Measurements from ENCODE around the gene HMG20A.

Gene HMG20A

DNA sequence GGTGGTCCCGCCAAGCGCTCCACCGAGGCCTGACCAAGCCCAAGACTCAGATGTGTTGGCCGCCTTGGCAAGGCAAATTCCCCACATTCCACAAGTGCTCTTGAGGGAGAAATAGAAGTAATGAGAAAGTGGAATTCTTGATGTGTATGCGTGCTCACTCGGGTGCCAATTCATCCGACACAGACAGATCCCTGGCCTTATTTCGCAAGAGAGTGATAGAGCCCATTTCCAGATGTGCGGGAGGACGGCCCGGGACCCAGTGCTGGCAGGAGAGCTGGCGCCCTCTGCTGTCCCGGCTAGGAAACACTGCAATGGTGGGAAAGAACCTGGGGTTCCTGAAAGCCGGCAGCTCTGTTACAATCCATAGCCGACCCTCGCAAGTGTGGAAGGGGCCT, 76.0 kb downstream of the HMG20A start:
- Histone ChIP-seq H3K4me3 (ENCODE audit: low read length in 2 of 2) (no peak overlapping the region), H3K27me3 (ENCODE audit: control insufficient read depth in 3 of 3, insufficient read depth in 3 of 3, low read depth in 1 of 3, low read length in 3 of 3) (no peaks in the 10 kb centered on the region), H2BK5ac (ENCODE audit: low read length) (peak overlapping the region; percentile 88), H2AK5ac (ENCODE audit: low read depth, low read length) (no peak overlapping the region), H3K9me3 (replicated peaks in 1 of 2; ENCODE audit: control insufficient read depth in 2 of 2, insufficient read depth in 1 of 2, low read depth in 1 of 2, low read length in 2 of 2) (no peaks in the 10 kb centered on the region), H4K8ac (ENCODE audit: low read depth, low read length) (no peak overlapping the region), H2BK12ac (ENCODE audit: low read length) (no peak overlapping the region), H3K79me1 (ENCODE audit: low read depth, low read length) (no peaks in the 10 kb centered on the region), H3K4ac (ENCODE audit: low read length) (no peak overlapping the region), H2AFZ (ENCODE audit: low read length) (peak overlapping the region; percentile 63), H3K27ac (replicated peaks; ENCODE audit: low read length) (peak overlapping the region; percentile 26), H3K14ac (ENCODE audit: low read length) (no peak overlapping the region), H3K23ac (ENCODE audit: low read depth, low read length, poor library complexity) (no peak overlapping the region), H2BK120ac (ENCODE audit: low read depth, low read length) (no peak overlapping the region), H3K18ac (ENCODE audit: low read length) (peak overlapping the region; percentile 94), H3K4me2 (ENCODE audit: insufficient read depth, low read length, poor library complexity, severe bottlenecking) (no peak overlapping the region), H3K4me1 (ENCODE audit: control insufficient read depth in 2 of 2, insufficient read depth in 1 of 2, low read depth in 1 of 2, low read length in 2 of 2) (peaks cover 27 to 28% of the 10 kb centered on the region in 2 donors), H2BK15ac (ENCODE audit: low read length) (peak overlapping the region; percentile 50), H3K9ac (ENCODE audit: low read depth, low read length, poor library complexity) (no peak overlapping the region), H4K91ac (ENCODE audit: low read depth, low read length, poor library complexity) (no peak overlapping the region), H3K36me3 (replicated peaks in 1 of 2; ENCODE audit: control insufficient read depth in 2 of 2, insufficient read depth in 2 of 2, low read length in 2 of 2) (peaks cover 0 to 6% of the 10 kb centered on the region in 2 donors)
- no CpG with 5 or more reads among the region's 16 CpGs for WGBS, 2 donors (ENCODE audit: extremely low coverage in 2 of 2, insufficient read length in 2 of 2, insufficient replicate concordance in 1 of 2)
- peak; percentile 60 for DNase-seq (ENCODE audit: low spot score)

DNA sequence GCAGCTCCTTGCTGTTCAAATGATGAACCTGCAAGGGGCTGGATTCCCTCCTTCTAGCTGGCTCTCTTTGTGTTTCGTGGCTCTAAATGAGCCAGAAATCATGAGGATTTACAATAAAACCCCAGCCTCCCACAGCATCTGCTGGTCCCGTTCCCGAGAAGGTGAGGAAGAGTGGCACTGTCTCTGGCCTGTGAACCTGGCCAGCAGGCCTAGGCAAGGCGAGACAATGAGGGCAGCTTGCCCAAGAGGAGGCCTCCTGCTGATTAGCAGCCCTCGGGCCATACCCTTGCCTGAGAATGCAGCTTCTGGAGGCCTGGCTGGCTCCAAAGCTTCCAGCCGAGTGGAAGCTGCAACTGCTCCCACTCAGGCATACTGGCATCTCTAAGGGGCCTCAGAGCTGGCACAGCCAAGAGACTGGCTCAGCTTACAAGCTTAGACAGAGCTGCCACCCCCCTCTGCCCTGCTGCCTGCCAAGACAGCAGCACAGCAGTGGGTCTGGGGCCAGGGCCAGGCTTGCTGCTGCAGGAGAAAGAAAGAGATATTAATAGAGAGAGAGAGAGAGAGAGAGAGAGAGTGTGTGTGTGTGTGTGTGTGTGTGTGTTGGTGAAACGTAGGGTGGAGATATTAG, 76.5 kb downstream of the HMG20A start:
- Histone ChIP-seq H3K9ac (ENCODE audit: low read depth, low read length, poor library complexity) (peak overlapping the region; percentile 64), H2BK15ac (ENCODE audit: low read length) (peak overlapping the region; percentile 50), H3K14ac (ENCODE audit: low read length) (no peak overlapping the region), H2BK120ac (ENCODE audit: low read depth, low read length) (peak overlapping the region; percentile 90), H2BK5ac (ENCODE audit: low read length) (peak overlapping the region; percentile 88), H3K4ac (ENCODE audit: low read length) (no peak overlapping the region), H3K79me1 (ENCODE audit: low read depth, low read length) (no peaks in the 10 kb centered on the region), H3K27ac (replicated peaks; ENCODE audit: low read length) (peak overlapping the region; percentile 26), H3K18ac (ENCODE audit: low read length) (peak overlapping the region; percentile 94), H4K91ac (ENCODE audit: low read depth, low read length, poor library complexity) (peak overlapping the region; percentile 93), H3K4me2 (ENCODE audit: insufficient read depth, low read length, poor library complexity, severe bottlenecking) (no peak overlapping the region), H3K9me3 (replicated peaks in 1 of 2; ENCODE audit: control insufficient read depth in 2 of 2, insufficient read depth in 1 of 2, low read depth in 1 of 2, low read length in 2 of 2) (no peaks in the 10 kb centered on the region), H3K36me3 (replicated peaks in 1 of 2; ENCODE audit: control insufficient read depth in 2 of 2, insufficient read depth in 2 of 2, low read length in 2 of 2) (peaks cover 0 to 3% of the 10 kb centered on the region in 2 donors), H2AK5ac (ENCODE audit: low read depth, low read length) (peak overlapping the region; percentile 79), H3K4me1 (ENCODE audit: control insufficient read depth in 2 of 2, insufficient read depth in 1 of 2, low read depth in 1 of 2, low read length in 2 of 2) (peaks cover 27 to 28% of the 10 kb centered on the region in 2 donors), H4K8ac (ENCODE audit: low read depth, low read length) (no peak overlapping the region), H3K23ac (ENCODE audit: low read depth, low read length, poor library complexity) (no peak overlapping the region), H3K27me3 (ENCODE audit: control insufficient read depth in 3 of 3, insufficient read depth in 3 of 3, low read depth in 1 of 3, low read length in 3 of 3) (no peaks in the 10 kb centered on the region), H3K4me3 (ENCODE audit: low read length in 2 of 2) (no peak overlapping the region), H2BK12ac (ENCODE audit: low read length) (peak overlapping the region; percentile 93), H2AFZ (ENCODE audit: low read length) (peak overlapping the region; percentile 63)
- no CpG with 5 or more reads among the region's 7 CpGs for WGBS, 2 donors (ENCODE audit: extremely low coverage in 2 of 2, insufficient read length in 2 of 2, insufficient replicate concordance in 1 of 2)
- DNase-seq (ENCODE audit: low spot score): no peak

DNA sequence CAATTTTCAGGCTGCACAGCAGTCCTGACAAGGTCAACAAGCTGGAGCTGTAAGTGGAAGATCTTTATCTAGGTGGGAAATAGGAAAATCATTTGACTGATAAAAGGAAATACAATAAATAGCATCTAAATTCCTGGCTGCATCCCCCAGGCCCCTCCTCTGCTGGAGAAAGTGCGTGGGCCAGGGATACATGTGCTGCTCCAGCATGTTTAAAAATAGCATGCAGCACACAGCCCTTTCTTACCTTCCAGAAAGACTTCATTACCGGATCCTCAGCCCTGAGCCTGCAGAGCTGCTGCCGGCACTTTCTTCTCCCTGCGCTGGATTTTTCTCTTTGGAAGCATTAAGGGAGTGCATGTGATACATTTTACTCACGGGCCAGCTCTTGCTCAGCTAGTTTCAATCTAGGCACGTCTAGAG, 77.3 kb downstream of the HMG20A start:
- Histone ChIP-seq H2BK120ac (ENCODE audit: low read depth, low read length) (no peak overlapping the region), H2BK5ac (ENCODE audit: low read length) (peak overlapping the region; percentile 35), H4K8ac (ENCODE audit: low read depth, low read length) (no peak overlapping the region), H3K4me3 (ENCODE audit: low read length in 2 of 2) (no peak overlapping the region), H2AK5ac (ENCODE audit: low read depth, low read length) (no peak overlapping the region), H3K9me3 (replicated peaks in 1 of 2; ENCODE audit: control insufficient read depth in 2 of 2, insufficient read depth in 1 of 2, low read depth in 1 of 2, low read length in 2 of 2) (no peaks in the 10 kb centered on the region), H3K27ac (replicated peaks; ENCODE audit: low read length) (no peak overlapping the region), H3K4me1 (ENCODE audit: control insufficient read depth in 2 of 2, insufficient read depth in 1 of 2, low read depth in 1 of 2, low read length in 2 of 2) (peaks cover 27 to 28% of the 10 kb centered on the region in 2 donors), H3K79me1 (ENCODE audit: low read depth, low read length) (no peaks in the 10 kb centered on the region), H3K23ac (ENCODE audit: low read depth, low read length, poor library complexity) (no peak overlapping the region), H3K14ac (ENCODE audit: low read length) (no peak overlapping the region), H3K27me3 (ENCODE audit: control insufficient read depth in 3 of 3, insufficient read depth in 3 of 3, low read depth in 1 of 3, low read length in 3 of 3) (no peaks in the 10 kb centered on the region), H3K18ac (ENCODE audit: low read length) (no peak overlapping the region), H4K91ac (ENCODE audit: low read depth, low read length, poor library complexity) (no peak overlapping the region), H3K4me2 (ENCODE audit: insufficient read depth, low read length, poor library complexity, severe bottlenecking) (no peak overlapping the region), H3K4ac (ENCODE audit: low read length) (no peak overlapping the region), H3K36me3 (replicated peaks in 1 of 2; ENCODE audit: control insufficient read depth in 2 of 2, insufficient read depth in 2 of 2, low read length in 2 of 2) (peaks cover 0 to 3% of the 10 kb centered on the region in 2 donors), H2BK12ac (ENCODE audit: low read length) (no peak overlapping the region), H2AFZ (ENCODE audit: low read length) (no peak overlapping the region), H2BK15ac (ENCODE audit: low read length) (no peak overlapping the region), H3K9ac (ENCODE audit: low read depth, low read length, poor library complexity) (no peak overlapping the region)
- DNase-seq (ENCODE audit: low spot score): no peak
- WGBS, 2 donors (ENCODE audit: extremely low coverage in 2 of 2, insufficient read length in 2 of 2, insufficient replicate concordance in 1 of 2): no CpG with 5 or more reads among the region's 6 CpGs

DNA sequence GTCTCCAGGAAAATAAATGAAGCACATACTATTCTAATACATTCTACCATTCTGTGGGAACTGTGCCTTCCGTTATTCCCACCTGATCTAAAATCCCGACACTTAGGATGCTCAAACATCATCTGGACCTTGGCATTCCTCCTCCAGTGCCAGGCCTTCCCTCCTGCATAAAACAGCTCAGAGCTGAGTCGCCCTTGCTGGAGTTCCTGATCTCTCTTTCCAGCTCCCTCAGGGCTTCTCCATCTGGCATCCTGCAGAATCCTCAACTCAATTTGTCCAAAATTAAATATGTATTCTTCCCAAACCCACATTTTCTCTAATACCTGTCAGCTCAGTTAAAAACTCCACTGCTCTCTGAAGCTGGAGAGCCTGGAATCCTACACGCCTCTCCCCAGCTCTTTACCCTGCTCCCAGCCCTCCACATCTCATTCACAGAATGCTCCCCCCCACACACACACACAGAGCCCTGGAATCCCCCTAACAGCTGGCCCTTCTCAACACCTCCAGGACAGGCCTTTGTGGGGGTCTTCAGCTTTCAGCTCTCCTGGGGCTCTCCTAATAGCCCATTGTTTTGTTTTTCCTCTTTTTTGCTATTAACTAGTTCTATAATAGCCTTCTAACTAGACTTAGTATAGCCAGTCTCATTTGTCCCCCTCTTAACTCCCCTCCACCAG, 78.5 kb downstream of the HMG20A start:
- Histone ChIP-seq H3K14ac (ENCODE audit: low read length) (no peak overlapping the region), H3K4ac (ENCODE audit: low read length) (no peak overlapping the region), H3K36me3 (replicated peaks in 1 of 2; ENCODE audit: control insufficient read depth in 2 of 2, insufficient read depth in 2 of 2, low read length in 2 of 2) (peaks cover 0 to 3% of the 10 kb centered on the region in 2 donors), H3K4me2 (ENCODE audit: insufficient read depth, low read length, poor library complexity, severe bottlenecking) (no peak overlapping the region), H2BK5ac (ENCODE audit: low read length) (no peak overlapping the region), H2AFZ (ENCODE audit: low read length) (no peak overlapping the region), H2BK120ac (ENCODE audit: low read depth, low read length) (no peak overlapping the region), H3K27me3 (ENCODE audit: control insufficient read depth in 3 of 3, insufficient read depth in 3 of 3, low read depth in 1 of 3, low read length in 3 of 3) (no peaks in the 10 kb centered on the region), H2AK5ac (ENCODE audit: low read depth, low read length) (no peak overlapping the region), H4K8ac (ENCODE audit: low read depth, low read length) (no peak overlapping the region), H4K91ac (ENCODE audit: low read depth, low read length, poor library complexity) (no peak overlapping the region), H3K9me3 (replicated peaks in 1 of 2; ENCODE audit: control insufficient read depth in 2 of 2, insufficient read depth in 1 of 2, low read depth in 1 of 2, low read length in 2 of 2) (no peaks in the 10 kb centered on the region), H2BK12ac (ENCODE audit: low read length) (no peak overlapping the region), H3K79me1 (ENCODE audit: low read depth, low read length) (no peaks in the 10 kb centered on the region), H3K18ac (ENCODE audit: low read length) (peak overlapping the region; percentile 45), H3K4me3 (ENCODE audit: low read length in 2 of 2) (no peak overlapping the region), H3K4me1 (ENCODE audit: control insufficient read depth in 2 of 2, insufficient read depth in 1 of 2, low read depth in 1 of 2, low read length in 2 of 2) (peaks cover 27 to 37% of the 10 kb centered on the region in 2 donors), H2BK15ac (ENCODE audit: low read length) (no peak overlapping the region), H3K27ac (replicated peaks; ENCODE audit: low read length) (peak overlapping the region; percentile 63), H3K23ac (ENCODE audit: low read depth, low read length, poor library complexity) (no peak overlapping the region), H3K9ac (ENCODE audit: low read depth, low read length, poor library complexity) (no peak overlapping the region)
- WGBS, 2 donors (ENCODE audit: extremely low coverage in 2 of 2, insufficient read length in 2 of 2, insufficient replicate concordance in 1 of 2): no CpG with 5 or more reads among the region's 4 CpGs
- no peak for DNase-seq (ENCODE audit: low spot score)

Measured in neuronal stem cell (in vitro differentiated cells).